Esophagus squamous epithelium (tissue), 5 donors: ENCODE data around the gene GPC6. TPM values are rescaled to one million over a fixed set of nuclear protein-coding genes. Genes with fewer than 3 reads are reported as not detected.

ENCODE experiments used
- DNase-seq: peaks from one replicate; lab custom pipeline; 2025; lab: John Stamatoyannopoulos, UW
- H3K27ac ChIP-seq, 4 donors: fragments of 200-600 bp; sonication (generic); one replicate each; pipeline ENCODE4 v1.5.1; 2016 to 2019; ENCODE audit warnings: mild to moderate bottlenecking in 1 of 4
- H3K27me3 ChIP-seq, 4 donors: fragments of 200-600 bp; sonication (generic); 1 replicate in 3 of 4; 2 replicates in 1 of 4; pipeline versions ENCODE4 v1.5.1 to v1.6.0; 2017 to 2021; ENCODE audit warnings: antibody characterized with exemption in 1 of 4
- H3K36me3 ChIP-seq, 3 donors: fragments of 200-600 bp; sonication (generic); one replicate each; pipeline ENCODE4 v1.5.1; 2016 to 2019
- H3K4me1 ChIP-seq, 3 donors: fragments of 200-600 bp; sonication (generic); one replicate each; pipeline ENCODE4 v1.5.1; 2017 to 2019
- H3K4me3 ChIP-seq, 4 donors: fragments of 200-600 bp; sonication (generic); 1 replicate in 3 of 4; 2 replicates in 1 of 4; pipeline ENCODE4 v1.5.1; 2016 to 2019; ENCODE audit warnings: mild to moderate bottlenecking in 2 of 4, moderate library complexity in 1 of 4
- H3K9me3 ChIP-seq, 3 donors: fragments of 200-600 bp; sonication (generic); one replicate each; pipeline ENCODE4 v1.5.1; 2016 to 2019
- POLR2A ChIP-seq, 4 donors: fragments of 450-650 bp; IDR thresholded peaks; one replicate each; pipeline ENCODE4 v1.6.1; 2017; ENCODE audit warnings: antibody characterized with exemption in 4 of 4, mild to moderate bottlenecking in 4 of 4, moderate library complexity in 3 of 4
- WGBS, 2 donors: methylation state at CpG; one replicate each; pipeline ENCODE4 v1.1.5; 2018; 5-methylcytosine and 5-hydroxymethylcytosine counted together
- intact Hi-C: fragments of 100-400 bp; cut with DNase I; formaldehyde crosslinking; loops from one replicate; pipeline ENCODE4 v1.15.0; 2022
- total RNA-seq, 4 donors: library from RNA; depleted of rRNA; stranded (reverse); fragments of >200 nt; gene quantifications; one replicate each; pipeline ENCODE4 v1.1.0, GENCODE V29; 2016
- TF ChIP-seq, protein P1 (sequence below), 6 experiments: fragments of 450-650 bp in 4 of 6; fragments of 200-600 bp in 2 of 6; sonication (generic) in 2 of 6; IDR thresholded peaks; one replicate each; pipeline ENCODE4 v1.5.1; 2016 to 2019; ENCODE audit warnings: antibody characterized with exemption in 6 of 6, mild to moderate bottlenecking in 4 of 6, moderate library complexity in 4 of 6
- donor health status: DM: yes; HTN: yes; CAD: no.

The GPC6 gene
- 1 to 10 TPM in 2 of 4 donors, under 1 TPM in 2; 0.57 to 8.6 (median 2.6) TPM for total RNA-seq

DNA sequence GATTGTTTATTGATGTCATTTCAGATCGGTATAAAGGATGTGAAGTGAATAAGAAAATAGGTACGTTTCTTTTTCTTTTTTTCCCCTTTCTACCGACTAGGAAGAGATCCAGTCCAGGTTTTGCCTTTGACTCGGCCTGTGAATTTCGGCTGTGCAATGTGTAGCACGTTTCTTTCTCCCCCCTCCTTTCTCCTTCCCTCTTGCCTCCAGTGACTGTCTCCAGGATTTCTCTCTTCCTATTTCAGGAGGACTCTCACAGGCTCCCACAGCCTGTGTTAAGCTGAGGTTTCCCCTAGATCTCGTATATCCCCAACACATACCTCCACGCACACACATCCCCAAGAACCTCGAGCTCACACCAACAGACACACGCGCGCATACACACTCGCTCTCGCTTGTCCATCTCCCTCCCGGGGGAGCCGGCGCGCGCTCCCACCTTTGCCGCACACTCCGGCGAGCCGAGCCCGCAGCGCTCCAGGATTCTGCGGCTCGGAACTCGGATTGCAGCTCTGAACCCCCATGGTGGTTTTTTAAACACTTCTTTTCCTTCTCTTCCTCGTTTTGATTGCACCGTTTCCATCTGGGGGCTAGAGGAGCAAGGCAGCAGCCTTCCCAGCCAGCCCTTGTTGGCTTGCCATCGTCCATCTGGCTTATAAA, at the start of gene GPC6:
GPC6 (plus strand) TSS at position 185 of the 657 bp plus-strand sequence.
- peaks cover 0 to 26% (median 3%) of the 10 kb centered on the region in 3 donors for H3K4me1 ChIP-seq
- no peaks in the 10 kb centered on the region for H3K36me3 ChIP-seq
- peak within 1 kb of the TSS in 3 of 4 donors; percentile 63 to 84 (median 84) for H3K27ac ChIP-seq
- peak within 1 kb of the TSS; percentile 21 to 69 (median 50) for H3K4me3 ChIP-seq
- WGBS, 2 donors = 0 to 9% methylated on average over 28 of the region's 31 CpGs
- no peak for TF ChIP-seq POLR2A (IDR thresholded peaks at IDR 0.05)
- TF ChIP-seq, protein P1, sequence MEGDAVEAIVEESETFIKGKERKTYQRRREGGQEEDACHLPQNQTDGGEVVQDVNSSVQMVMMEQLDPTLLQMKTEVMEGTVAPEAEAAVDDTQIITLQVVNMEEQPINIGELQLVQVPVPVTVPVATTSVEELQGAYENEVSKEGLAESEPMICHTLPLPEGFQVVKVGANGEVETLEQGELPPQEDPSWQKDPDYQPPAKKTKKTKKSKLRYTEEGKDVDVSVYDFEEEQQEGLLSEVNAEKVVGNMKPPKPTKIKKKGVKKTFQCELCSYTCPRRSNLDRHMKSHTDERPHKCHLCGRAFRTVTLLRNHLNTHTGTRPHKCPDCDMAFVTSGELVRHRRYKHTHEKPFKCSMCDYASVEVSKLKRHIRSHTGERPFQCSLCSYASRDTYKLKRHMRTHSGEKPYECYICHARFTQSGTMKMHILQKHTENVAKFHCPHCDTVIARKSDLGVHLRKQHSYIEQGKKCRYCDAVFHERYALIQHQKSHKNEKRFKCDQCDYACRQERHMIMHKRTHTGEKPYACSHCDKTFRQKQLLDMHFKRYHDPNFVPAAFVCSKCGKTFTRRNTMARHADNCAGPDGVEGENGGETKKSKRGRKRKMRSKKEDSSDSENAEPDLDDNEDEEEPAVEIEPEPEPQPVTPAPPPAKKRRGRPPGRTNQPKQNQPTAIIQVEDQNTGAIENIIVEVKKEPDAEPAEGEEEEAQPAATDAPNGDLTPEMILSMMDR (IDR thresholded peaks at IDR 0.05) = no peak
- no peak for DNase-seq
- intact Hi-C loops = no loop called here
- H3K9me3 ChIP-seq = no peaks in the 10 kb centered on the region
- peaks cover 0 to 43% (median 0%) of the 10 kb centered on the region in 4 donors for H3K27me3 ChIP-seq

DNA sequence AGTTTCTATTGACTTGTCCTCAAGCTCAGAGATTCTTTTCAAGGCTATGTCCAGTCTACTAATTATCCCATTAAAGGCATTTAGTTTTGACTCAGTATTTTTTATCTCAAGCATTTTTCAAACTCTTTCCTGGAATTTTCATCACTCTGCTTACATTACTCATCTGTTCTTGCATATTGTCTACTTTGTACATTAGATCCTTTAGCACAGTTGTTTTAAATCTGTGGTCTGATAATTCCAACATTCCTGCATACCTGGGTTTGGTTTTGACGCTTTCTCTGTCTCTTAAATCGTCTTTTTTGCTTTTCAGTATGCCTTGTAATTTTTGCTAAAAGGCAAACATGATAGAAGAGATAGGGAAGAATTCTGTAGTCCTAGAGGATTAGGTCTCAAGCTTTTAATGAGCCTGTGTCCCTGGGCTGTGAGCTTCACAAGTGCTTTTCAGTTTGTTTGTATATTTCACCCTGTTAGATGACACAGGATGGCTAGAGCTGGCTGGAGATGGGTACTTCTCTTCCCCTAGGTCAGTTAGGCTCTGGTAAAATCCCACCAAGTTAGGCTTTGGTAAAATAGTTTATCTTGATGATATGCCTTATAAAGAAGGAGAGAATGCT, 46.1 kb upstream of the GPC6 start:
- Histone ChIP-seq H3K36me3 (no peaks in the 10 kb centered on the region), H3K9me3 (no peaks in the 10 kb centered on the region), H3K27me3 (no peaks in the 10 kb centered on the region), H3K4me3 (no peak overlapping the region), H3K4me1 (no peaks in the 10 kb centered on the region), H3K27ac (no peak overlapping the region)
- WGBS, 2 donors = 14 to 57% methylated on average over 2 of the region's 2 CpGs
- TF ChIP-seq, protein P1 (IDR thresholded peaks at IDR 0.05) = no peak
- TF ChIP-seq POLR2A (IDR thresholded peaks at IDR 0.05) = no peak
- no peak for DNase-seq
- intact Hi-C loops = no loop called here

DNA sequence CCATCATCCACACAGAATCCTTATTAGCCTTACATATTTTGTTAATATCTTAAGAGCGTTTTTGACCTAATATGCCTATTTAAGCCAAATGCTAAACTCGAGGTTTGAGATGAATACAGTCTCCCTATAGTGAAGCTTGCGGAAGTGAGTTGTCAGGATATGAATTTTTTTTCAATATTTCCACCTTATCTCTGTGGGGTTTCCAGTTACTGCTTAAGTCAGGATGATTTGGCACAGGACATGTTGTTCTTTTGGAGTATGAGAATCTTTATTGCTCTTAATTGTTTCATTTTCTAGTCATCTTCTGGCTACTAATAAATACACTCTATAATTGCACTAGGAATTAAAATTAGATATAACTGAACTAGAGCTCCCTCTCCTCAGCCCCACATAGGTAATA, 44.2 kb upstream of the GPC6 start:
- Histone ChIP-seq H3K36me3 (no peaks in the 10 kb centered on the region), H3K27me3 (no peaks in the 10 kb centered on the region), H3K9me3 (no peaks in the 10 kb centered on the region), H3K27ac (no peak overlapping the region), H3K4me3 (no peak overlapping the region), H3K4me1 (no peaks in the 10 kb centered on the region)
- 78 to 79% methylated on average over 3 of the region's 3 CpGs for WGBS, 2 donors
- TF ChIP-seq, protein P1 (IDR thresholded peaks at IDR 0.05) = no peak
- TF ChIP-seq POLR2A (IDR thresholded peaks at IDR 0.05) = no peak
- DNase-seq = no peak
- intact Hi-C loops = no loop called here

DNA sequence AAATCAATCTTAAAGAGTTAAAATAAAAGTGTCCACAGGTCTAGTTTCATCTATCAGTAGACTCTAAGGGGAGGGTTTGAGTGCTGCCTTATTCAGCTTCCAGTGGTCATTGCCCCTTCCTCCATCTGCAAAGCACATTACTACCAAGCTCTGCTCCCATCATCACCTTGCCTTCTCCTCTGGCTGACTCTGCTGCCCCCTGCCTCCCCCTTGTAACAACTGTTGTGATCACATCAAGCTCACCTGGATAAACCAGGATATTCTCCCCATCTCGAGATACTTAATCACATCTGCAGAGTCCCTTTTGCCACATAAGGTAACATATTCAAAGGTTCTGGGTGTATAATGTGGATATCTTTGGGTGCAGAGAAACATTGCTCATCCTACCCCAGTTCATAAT, 43.3 kb upstream of the GPC6 start:
- TF ChIP-seq, protein P1 (IDR thresholded peaks at IDR 0.05) = no peak
- no peak for TF ChIP-seq POLR2A (IDR thresholded peaks at IDR 0.05)
- H3K4me3 ChIP-seq = no peak overlapping the region
- no peak for DNase-seq
- H3K27me3 ChIP-seq = no peaks in the 10 kb centered on the region
- H3K4me1 ChIP-seq = no peaks in the 10 kb centered on the region
- no peak overlapping the region for H3K27ac ChIP-seq
- intact Hi-C loops = no loop called here
- no peaks in the 10 kb centered on the region for H3K9me3 ChIP-seq
- H3K36me3 ChIP-seq = no peaks in the 10 kb centered on the region
- WGBS, 2 donors = 38 to 43% methylated on average over 1 of the region's 1 CpG

DNA sequence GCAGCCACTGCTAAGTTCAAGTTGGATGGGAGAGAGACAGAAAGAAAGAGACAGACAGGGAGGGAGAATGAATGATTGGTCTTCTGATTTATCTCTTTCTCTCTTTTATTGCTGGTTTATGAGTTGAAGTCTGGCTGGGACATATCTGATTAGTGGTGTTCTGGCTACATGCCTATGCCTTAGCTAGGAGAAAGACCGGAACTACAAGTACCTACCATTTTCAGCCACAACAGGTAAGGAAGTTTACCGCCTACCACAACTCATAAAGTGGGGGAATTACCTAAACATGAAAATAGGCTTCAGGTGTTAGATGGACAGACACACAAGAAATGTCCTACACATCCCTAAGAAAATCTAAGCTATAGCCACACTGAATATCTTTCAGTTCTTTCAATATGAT, 36.6 kb upstream of the GPC6 start:
- 73 to 86% methylated on average over 2 of the region's 2 CpGs for WGBS, 2 donors
- Histone ChIP-seq H3K4me3 (no peak overlapping the region), H3K27me3 (no peaks in the 10 kb centered on the region), H3K4me1 (no peaks in the 10 kb centered on the region), H3K9me3 (no peaks in the 10 kb centered on the region), H3K27ac (no peak overlapping the region), H3K36me3 (no peaks in the 10 kb centered on the region)
- intact Hi-C loops = no loop called here
- no peak for TF ChIP-seq POLR2A (IDR thresholded peaks at IDR 0.05)
- TF ChIP-seq, protein P1 (IDR thresholded peaks at IDR 0.05) = no peak
- DNase-seq = no peak
